PFSK-1 (cell line): ENCODE data around the gene KPTN.

ENCODE experiments used
- POLR2AphosphoS5 ChIP-seq: IDR thresholded peaks from 2 replicates; pipeline ENCODE4 v1.6.1; 2012; ENCODE audit warnings: low read depth, mild to moderate bottlenecking, control low read depth, low read length, moderate library complexity
- TAF1 ChIP-seq: IDR thresholded peaks from 2 replicates; pipeline ENCODE4 v1.6.1; 2012; ENCODE audit warnings: low read length, control low read depth, borderline replicate concordance; ENCODE audit not compliant: insufficient read depth

DNA sequence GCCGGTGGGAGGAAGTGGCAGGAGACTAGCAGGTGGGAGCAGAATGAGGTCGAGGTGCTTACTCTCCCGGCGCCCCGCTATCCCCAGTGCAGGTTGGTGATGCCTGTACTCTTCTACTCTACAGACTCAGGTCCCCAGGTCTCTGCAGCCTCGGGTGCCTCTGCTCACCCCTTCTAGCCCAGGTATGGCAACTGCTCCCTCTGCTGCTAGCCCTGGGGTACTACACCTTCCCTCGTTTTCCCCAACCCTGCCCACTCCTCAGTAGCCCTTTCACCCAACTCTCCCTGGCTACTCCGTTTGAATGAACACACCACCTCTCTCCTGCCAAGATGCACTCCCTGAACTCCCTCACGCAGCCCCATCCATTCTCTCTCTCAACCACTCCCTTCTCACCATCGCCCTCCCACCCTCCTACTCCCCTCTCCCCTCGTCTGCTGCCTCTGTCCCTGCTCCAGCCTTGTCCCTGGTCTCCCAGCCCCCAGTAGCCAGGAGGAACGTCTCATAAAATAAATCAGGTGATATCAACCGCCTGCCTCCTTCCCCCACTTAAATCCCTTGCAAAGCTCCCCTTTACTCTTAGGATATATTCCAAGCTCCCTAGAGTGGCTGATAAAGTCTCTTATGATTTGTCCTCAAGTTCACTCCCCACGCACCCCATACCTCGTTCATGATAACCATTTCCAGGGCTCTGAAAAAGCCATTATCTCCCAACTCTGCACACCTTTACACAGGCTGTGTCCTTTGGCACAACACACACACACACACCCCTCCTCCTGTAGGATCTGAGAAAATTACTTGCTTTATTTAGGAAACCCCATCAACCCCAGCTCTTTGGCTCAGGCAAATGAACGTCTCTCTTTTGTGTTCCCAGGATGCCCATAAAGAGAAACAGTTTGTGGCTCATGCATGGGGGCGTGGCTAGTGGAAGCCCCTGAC lies 56.5 kb downstream of the KPTN start:
- no peak for TF ChIP-seq TAF1
- no peak for TF ChIP-seq POLR2AphosphoS5
